Esophagus squamous epithelium (tissue), 5 donors: ENCODE measurements around the gene DBN1. TPM values are rescaled to one million over a fixed set of nuclear protein-coding genes. Genes with fewer than 3 reads are reported as not detected.
A peak's percentile ranks its signal among the peaks of the same experiment; 100 is the strongest.

Experiments
- DNase-seq: peaks from one replicate; lab custom pipeline; 2025; lab: John Stamatoyannopoulos, UW
- H3K27ac ChIP-seq, 4 donors: fragments of 200-600 bp; sonication (generic); one replicate each; pipeline ENCODE4 v1.5.1; 2016 to 2019; ENCODE audit warnings: mild to moderate bottlenecking in 1 of 4
- H3K27me3 ChIP-seq, 4 donors: fragments of 200-600 bp; sonication (generic); 1 replicate in 3 of 4; 2 replicates in 1 of 4; pipeline versions ENCODE4 v1.5.1 to v1.6.0; 2017 to 2021; ENCODE audit warnings: antibody characterized with exemption in 1 of 4
- H3K36me3 ChIP-seq, 3 donors: fragments of 200-600 bp; sonication (generic); one replicate each; pipeline ENCODE4 v1.5.1; 2016 to 2019
- H3K4me1 ChIP-seq, 3 donors: fragments of 200-600 bp; sonication (generic); one replicate each; pipeline ENCODE4 v1.5.1; 2017 to 2019
- H3K4me3 ChIP-seq, 4 donors: fragments of 200-600 bp; sonication (generic); 1 replicate in 3 of 4; 2 replicates in 1 of 4; pipeline ENCODE4 v1.5.1; 2016 to 2019; ENCODE audit warnings: mild to moderate bottlenecking in 2 of 4, moderate library complexity in 1 of 4
- H3K9me3 ChIP-seq, 3 donors: fragments of 200-600 bp; sonication (generic); one replicate each; pipeline ENCODE4 v1.5.1; 2016 to 2019
- CTCF ChIP-seq, 6 experiments: fragments of 450-650 bp in 4 of 6; fragments of 200-600 bp in 2 of 6; sonication (generic) in 2 of 6; IDR thresholded peaks; one replicate each; pipeline ENCODE4 v1.5.1; 2016 to 2019; ENCODE audit warnings: antibody characterized with exemption in 6 of 6, mild to moderate bottlenecking in 4 of 6, moderate library complexity in 4 of 6
- POLR2A ChIP-seq, 4 donors: fragments of 450-650 bp; IDR thresholded peaks; one replicate each; pipeline ENCODE4 v1.6.1; 2017; ENCODE audit warnings: antibody characterized with exemption in 4 of 4, mild to moderate bottlenecking in 4 of 4, moderate library complexity in 3 of 4
- whole genome bisulfite sequencing, 2 donors: methylation state at CpG; one replicate each; pipeline ENCODE4 v1.1.5; 2018; 5-methylcytosine and 5-hydroxymethylcytosine counted together
- intact Hi-C: fragments of 100-400 bp; cut with DNase I; formaldehyde crosslinking; loops from one replicate; pipeline ENCODE4 v1.15.0; 2022
- total RNA-seq, 4 donors: library from RNA; depleted of rRNA; stranded (reverse); fragments of >200 nt; gene quantifications; one replicate each; pipeline ENCODE4 v1.1.0, GENCODE V29; 2016
- donor health status: DM: yes; HTN: yes; CAD: no.

The DBN1 gene
- total RNA-seq, 4 donors from 2014 or later: 11.9 to 51.1 (median 27.2) TPM

- H3K4me1 ChIP-seq: peaks cover 35 to 63% (median 37%) of the 10 kb centered on the region in 3 donors
- H3K9me3 ChIP-seq: no peaks in the 10 kb centered on the region
- 81 to 87% methylated on average over 6 of the region's 6 CpGs for WGBS, 2 donors
- intact Hi-C loops: loop anchor here (5.0 to 10.0 kb wide), 2 partner anchors 108 to 185 kb away; partner anchors contain the start of gene MXD3
- DNase-seq: no peak
- peaks cover 0 to 8% (median 0%) of the 10 kb centered on the region in 4 donors for H3K27me3 ChIP-seq
- TF ChIP-seq CTCF (IDR thresholded peaks at IDR 0.05) (no peak), POLR2A (IDR thresholded peaks at IDR 0.05) (no peak)
- peaks cover 0 to 10% (median 0%) of the 10 kb centered on the region in 3 donors for H3K36me3 ChIP-seq
- no peak overlapping the region for H3K27ac ChIP-seq
- no peak overlapping the region for H3K4me3 ChIP-seq
These were observed 26.4 kb upstream of the DBN1 start for GRCh38 chr5:177499842-177500241.

- Histone ChIP-seq H3K4me3 (peak overlapping the region; percentile 61 to 93 (median 76)), H3K4me1 (peaks cover 46 to 80% (median 53%) of the 10 kb centered on the region in 3 donors), H3K9me3 (no peaks in the 10 kb centered on the region), H3K36me3 (no peaks in the 10 kb centered on the region), H3K27me3 (peaks cover 0 to 8% (median 0%) of the 10 kb centered on the region in 4 donors), H3K27ac (peak overlapping the region; percentile 90 to 98 (median 94))
- TF ChIP-seq POLR2A (IDR thresholded peaks at IDR 0.05) (no peak), CTCF (IDR thresholded peaks at IDR 0.05) (no peak)
- intact Hi-C loops: loop anchor here (10.0 kb wide), 1 partner anchor 183 kb away; the partner anchor contains the start of gene MXD3
- WGBS, 2 donors: 17 to 21% methylated on average over 19 to 28 of the region's 48 CpGs
- DNase-seq: no peak
These were observed 24.8 kb upstream of the DBN1 start for GRCh38 chr5:177498013-177498787.

GRCh38 chr5:177497292-177498012 is 24.0 kb upstream of the DBN1 start, which contains the start of gene PDLIM7:
PDLIM7 (minus strand) TSS chr5:177497604; CDS start chr5:177496512, 1,092 bp downstream.
- Histone ChIP-seq H3K36me3 (peaks cover 0 to 4% (median 1%) of the 10 kb centered on the region in 3 donors), H3K27me3 (peaks cover 0 to 8% (median 0%) of the 10 kb centered on the region in 4 donors), H3K27ac (peak within 1 kb of the TSS; percentile 90 to 98 (median 94)), H3K9me3 (no peaks in the 10 kb centered on the region), H3K4me1 (peaks cover 46 to 80% (median 58%) of the 10 kb centered on the region in 3 donors), H3K4me3 (peak within 1 kb of the TSS; percentile 61 to 93 (median 76))
- peak; percentile 59 for DNase-seq
- intact Hi-C loops: loop anchor here (10.0 kb wide), 1 partner anchor 183 kb away; the partner anchor contains the start of gene MXD3
- WGBS, 2 donors: no CpG with 5 or more reads among the region's 73 CpGs
- peak in 1 of 6 experiments; percentile 21 for TF ChIP-seq CTCF (IDR thresholded peaks at IDR 0.05)
- peak in 2 of 4 donors; percentile 94 for TF ChIP-seq POLR2A (IDR thresholded peaks at IDR 0.05)

- Histone ChIP-seq H3K9me3 (no peaks in the 10 kb centered on the region), H3K27ac (peak overlapping the region; percentile 90 to 98 (median 94)), H3K4me3 (peak overlapping the region; percentile 61 to 93 (median 76)), H3K4me1 (peaks cover 46 to 83% (median 63%) of the 10 kb centered on the region in 3 donors), H3K27me3 (peaks cover 0 to 8% (median 0%) of the 10 kb centered on the region in 4 donors), H3K36me3 (peaks cover 0 to 11% (median 4%) of the 10 kb centered on the region in 3 donors)
- intact Hi-C loops: loop anchor here (10.0 kb wide), 1 partner anchor 182 kb away; the partner anchor contains the start of gene MXD3
- no peak for TF ChIP-seq CTCF (IDR thresholded peaks at IDR 0.05)
- peak in 1 of 4 donors; percentile 44 for TF ChIP-seq POLR2A (IDR thresholded peaks at IDR 0.05)
- DNase-seq: no peak
- 0 to 7% methylated on average over 1 to 12 of the region's 29 CpGs for WGBS, 2 donors
These were observed 23.4 kb upstream of the DBN1 start for GRCh38 chr5:177496727-177497291.
